GM12801 (cell line): ENCODE data around the gene ELL.

Source experiments
- CTCF ChIP-seq: IDR thresholded peaks from one replicate; pipeline ENCODE4 v1.5.1; 2011; ENCODE audit warnings: control low read depth; ENCODE audit not compliant: insufficient read length; ENCODE audit errors: extremely low read depth

ELL gene

GRCh38 chr19:18457483-18458331, 64.2 kb downstream of the ELL start:
- TF ChIP-seq CTCF = no peak

GRCh38 chr19:18456974-18457373, 64.9 kb downstream of the ELL start:
- no peak for TF ChIP-seq CTCF

GRCh38 chr19:18456279-18456678, 65.6 kb downstream of the ELL start:
- no peak for TF ChIP-seq CTCF

- no peak for TF ChIP-seq CTCF
These were observed 68.4 kb downstream of the ELL start for GRCh38 chr19:18453269-18454024.

- TF ChIP-seq CTCF = no peak
These were observed 69.5 kb downstream of the ELL start for GRCh38 chr19:18452386-18452785.

GRCh38 chr19:18450931-18451836, 70.7 kb downstream of the ELL start:
- no peak for TF ChIP-seq CTCF
